GM21390 (cell line): ENCODE measurements around the gene FKBP5.
"Not testable (repeated sequence)": the region's sequence is repeated elsewhere in the genome, so short reads cannot be mapped to it uniquely, and the experiment has no call there.

ENCODE experiments used
- ATAC-seq: cut with Tn5 transposase; IDR thresholded peaks from one replicate; pipeline ENCODE4 v1.9.1; 2021; ENCODE audit not compliant: unreplicated experiment

FKBP5 gene

GRCh38 chr6:35624341-35625070, 64.2 kb downstream of the FKBP5 start:
- ATAC-seq: no peak

- no peak for ATAC-seq
Measured at GRCh38 chr6:35622283-35622682, 66.4 kb downstream of the FKBP5 start.

GRCh38 chr6:35620706-35621105, 68.0 kb downstream of the FKBP5 start:
- ATAC-seq: no peak

- no peak for ATAC-seq
Measured at GRCh38 chr6:35613762-35614161, 75.0 kb downstream of the FKBP5 start.

GRCh38 chr6:35611240-35611639, 77.5 kb downstream of the FKBP5 start:
- ATAC-seq: no peak

GRCh38 chr6:35610830-35611229, 77.9 kb downstream of the FKBP5 start:
- no peak for ATAC-seq

GRCh38 chr6:35609588-35609987, 79.1 kb downstream of the FKBP5 start:
- no peak for ATAC-seq

- no peak for ATAC-seq
Measured at GRCh38 chr6:35607517-35608233, 81.0 kb downstream of the FKBP5 start.

- ATAC-seq: no peak
Measured at GRCh38 chr6:35605600-35605999, 83.1 kb downstream of the FKBP5 start.

- no peak for ATAC-seq
Measured at GRCh38 chr6:35603326-35604202, 85.2 kb downstream of the FKBP5 start.

GRCh38 chr6:35602133-35602946, 86.4 kb downstream of the FKBP5 start:
- ATAC-seq: no peak

- no peak for ATAC-seq
Measured at GRCh38 chr6:35601331-35602132, 87.2 kb downstream of the FKBP5 start.

GRCh38 chr6:35600659-35601125, 88.0 kb downstream of the FKBP5 start:
- ATAC-seq: no peak

- no peak for ATAC-seq
Measured at GRCh38 chr6:35599761-35600658, 88.7 kb downstream of the FKBP5 start.

- not testable (repeated sequence) for ATAC-seq
Measured at GRCh38 chr6:35598621-35599020, 90.1 kb downstream of the FKBP5 start.

GRCh38 chr6:35596448-35597442, 92.0 kb downstream of the FKBP5 start:
- ATAC-seq: no peak

- no peak for ATAC-seq
Measured at GRCh38 chr6:35594503-35595186, 94.1 kb downstream of the FKBP5 start.
